Measurements from ENCODE around the gene SPTLC2.
"Not testable (repeated sequence)": the region's sequence is repeated elsewhere in the genome, so short reads cannot be mapped to it uniquely, and the experiment has no call there.

Gene SPTLC2

GRCh38 chr14:77616454-77617229 is at the start of gene SPTLC2:
Gene SPTLC2, minus strand, starts transcription at chr14:77616637. Its CDS starts 58 bp downstream, at chr14:77616579.
- DNase-seq = peak; percentile 100

DNA sequence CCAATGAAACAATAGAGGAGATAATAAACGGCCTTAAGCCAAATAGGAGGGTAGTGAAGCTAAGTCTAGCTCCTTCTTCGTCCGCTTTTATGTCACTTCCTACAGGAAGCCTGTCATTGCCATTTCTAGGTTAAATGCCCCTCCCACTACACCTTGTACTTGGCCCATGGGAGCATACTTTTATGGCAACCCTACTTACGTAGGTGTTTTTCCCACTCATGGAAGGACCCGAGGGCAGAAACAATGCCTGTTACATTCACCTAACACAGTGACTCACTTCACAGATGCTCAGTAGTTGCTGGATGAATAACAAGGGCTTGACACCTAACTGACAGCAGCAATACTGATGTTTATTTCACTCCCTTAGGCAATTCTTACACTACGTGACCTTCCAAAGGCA is 46.9 kb upstream of the SPTLC2 start:
- no peak for DNase-seq

- not testable (repeated sequence) for DNase-seq
These were observed 45.1 kb upstream of the SPTLC2 start for GRCh38 chr14:77661562-77661961.

- peak; percentile 99 for DNase-seq
These were observed 44.3 kb upstream of the SPTLC2 start for GRCh38 chr14:77660754-77661153.

DNA sequence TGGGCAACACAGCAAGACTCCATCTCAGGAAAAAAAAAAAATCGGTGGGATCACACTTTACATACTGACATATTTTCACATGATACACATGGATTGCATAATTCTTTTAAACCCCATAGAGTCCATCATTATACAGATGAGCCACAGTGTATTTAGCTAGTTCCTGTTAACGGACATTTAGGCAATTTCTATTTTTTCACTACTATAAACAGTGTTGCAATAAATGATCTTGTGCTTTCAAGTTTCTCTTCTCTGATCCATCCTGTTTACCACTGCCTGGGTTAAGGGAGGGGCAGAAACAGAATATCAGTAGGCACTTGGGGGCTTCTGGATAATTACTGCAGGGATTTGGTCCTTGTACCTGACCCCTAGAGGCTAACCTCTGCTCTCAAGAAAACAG is 43.4 kb upstream of the SPTLC2 start:
- no peak for DNase-seq

DNA sequence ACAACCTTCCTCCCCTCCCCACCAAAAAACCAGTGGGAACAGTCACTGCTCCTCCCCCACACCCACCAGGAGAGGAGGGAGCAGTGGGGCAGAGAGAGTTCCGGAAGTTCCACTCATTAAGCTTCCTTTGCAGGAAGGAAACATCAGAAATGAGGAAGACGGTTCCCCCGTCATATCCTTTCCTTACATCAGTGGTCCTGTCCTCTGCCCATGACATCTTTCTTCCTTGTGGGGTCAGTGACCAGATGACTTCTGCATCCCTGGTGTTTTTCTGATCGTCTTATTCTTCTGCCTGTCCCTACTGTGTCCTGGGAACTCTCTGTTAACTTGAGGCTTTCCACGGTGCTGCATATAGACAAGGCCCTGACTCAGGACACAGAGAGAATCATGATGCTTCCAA is 40.8 kb upstream of the SPTLC2 start:
- no peak for DNase-seq

GRCh38 chr14:77654001-77654441 is 37.6 kb upstream of the SPTLC2 start:
- peak; percentile 92 for DNase-seq

DNA sequence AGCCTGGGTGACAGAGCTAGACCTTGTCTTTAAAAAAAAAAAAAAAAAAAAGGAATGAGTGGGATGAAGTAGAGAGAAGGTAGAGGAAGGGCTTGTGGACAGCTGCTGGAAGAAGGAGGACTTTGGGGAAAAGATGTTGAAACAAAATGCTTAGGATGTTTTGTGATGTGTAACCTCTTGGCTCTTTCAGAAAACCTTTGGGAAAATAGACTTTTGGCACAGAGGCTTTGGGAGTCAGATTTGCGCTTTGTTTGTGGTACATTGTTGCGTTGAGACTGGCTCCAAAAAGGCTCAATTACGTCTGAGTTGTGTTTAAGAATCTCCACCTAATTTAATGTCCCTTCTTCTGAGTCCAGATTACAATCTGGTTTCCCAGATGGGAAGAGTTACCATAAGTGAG is 32.9 kb upstream of the SPTLC2 start:
- DNase-seq = no peak

- DNase-seq = no peak
These were observed 32.2 kb upstream of the SPTLC2 start for GRCh38 chr14:77648520-77649200.

GRCh38 chr14:77647853-77648252 is 31.4 kb upstream of the SPTLC2 start:
- DNase-seq = no peak

DNA sequence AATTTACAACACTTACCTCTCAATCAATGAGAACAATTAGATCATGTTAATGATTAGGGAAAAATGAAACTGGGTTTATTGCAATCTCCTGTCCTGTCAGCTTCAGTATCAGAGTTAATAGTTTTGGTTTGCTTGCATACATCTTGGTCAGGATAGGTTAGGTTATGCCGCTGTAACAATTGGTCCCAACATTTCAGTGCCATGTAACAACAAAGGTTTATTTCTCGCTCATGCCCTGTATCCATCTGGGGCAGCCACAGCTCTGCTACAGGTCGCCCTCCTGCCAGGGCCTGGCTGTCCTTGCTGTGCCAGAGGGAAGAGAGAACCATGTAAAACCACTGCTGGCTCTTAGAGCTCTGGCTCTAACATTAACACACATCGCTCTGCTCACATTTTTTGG is 30.5 kb upstream of the SPTLC2 start:
- no peak for DNase-seq

GRCh38 chr14:77645520-77646230 is 29.2 kb upstream of the SPTLC2 start:
- no peak for DNase-seq

GRCh38 chr14:77642407-77642806 is 26.0 kb upstream of the SPTLC2 start:
- no peak for DNase-seq

- DNase-seq = no peak
These were observed 25.3 kb upstream of the SPTLC2 start for GRCh38 chr14:77641534-77642341.

- DNase-seq = no peak
These were observed 24.5 kb upstream of the SPTLC2 start for GRCh38 chr14:77640756-77641533.

DNA sequence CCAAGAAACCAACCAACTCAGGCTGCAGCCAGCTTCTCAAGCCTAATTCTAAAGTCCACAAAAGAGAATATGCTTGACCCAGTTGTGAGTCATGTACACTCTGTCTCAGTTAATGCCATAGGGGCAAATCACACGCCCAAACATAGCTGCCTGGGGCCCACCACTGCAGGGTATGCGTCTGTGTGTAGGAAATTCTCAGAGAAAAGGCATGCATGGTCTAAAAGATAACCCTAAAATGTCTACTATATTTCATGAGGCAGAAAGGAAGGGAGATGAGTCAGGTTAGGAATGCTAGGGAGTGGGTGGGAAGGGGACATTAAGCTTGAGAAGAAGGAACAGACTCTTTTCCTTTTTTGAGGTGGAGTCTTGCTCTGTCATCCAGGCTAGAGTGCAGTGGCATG is 22.3 kb upstream of the SPTLC2 start:
- DNase-seq = no peak

DNA sequence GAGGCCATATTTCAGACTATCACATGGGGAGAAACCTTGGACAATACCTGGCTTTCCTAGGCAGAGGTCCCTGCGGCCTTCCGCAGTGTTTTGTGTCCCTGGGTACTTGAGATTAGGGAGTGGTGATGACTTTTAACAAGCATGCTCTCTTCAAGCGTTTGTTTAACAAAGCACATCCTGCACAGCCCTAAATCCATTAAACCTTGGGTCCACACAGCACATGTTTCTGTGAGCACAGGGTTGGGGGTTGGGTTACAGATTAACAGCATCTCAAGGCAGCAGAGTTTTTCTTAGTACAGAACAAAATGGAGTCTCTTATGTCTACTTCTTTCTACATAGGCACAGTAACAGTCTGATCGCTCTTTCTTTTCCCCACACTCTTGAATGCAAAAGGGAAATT is 19.4 kb upstream of the SPTLC2 start:
- DNase-seq = not testable (repeated sequence)

DNA sequence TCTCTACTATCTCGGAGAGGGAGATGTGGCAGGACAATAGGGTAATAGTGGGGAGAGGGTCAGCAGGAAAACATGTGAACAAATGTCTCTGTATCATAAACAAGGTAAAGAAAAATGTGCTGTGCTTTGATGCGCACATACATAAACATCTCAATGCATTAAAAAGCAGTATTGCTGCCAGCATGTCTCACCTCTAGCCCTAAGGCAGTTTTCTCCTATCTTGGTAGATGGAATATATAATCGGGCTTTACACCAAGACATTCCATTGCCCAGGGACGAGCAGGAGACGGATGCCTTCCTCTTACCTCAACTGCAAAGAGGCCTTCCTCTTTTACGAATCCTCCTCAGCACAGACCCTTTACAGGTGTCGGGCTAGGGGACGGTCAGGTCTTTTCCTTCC is 19.0 kb upstream of the SPTLC2 start:
- DNase-seq = not testable (repeated sequence)

- no peak for DNase-seq
These were observed 13.7 kb upstream of the SPTLC2 start for GRCh38 chr14:77630111-77630510.

- no peak for DNase-seq
These were observed 8.9 kb upstream of the SPTLC2 start for GRCh38 chr14:77625360-77625759.

DNA sequence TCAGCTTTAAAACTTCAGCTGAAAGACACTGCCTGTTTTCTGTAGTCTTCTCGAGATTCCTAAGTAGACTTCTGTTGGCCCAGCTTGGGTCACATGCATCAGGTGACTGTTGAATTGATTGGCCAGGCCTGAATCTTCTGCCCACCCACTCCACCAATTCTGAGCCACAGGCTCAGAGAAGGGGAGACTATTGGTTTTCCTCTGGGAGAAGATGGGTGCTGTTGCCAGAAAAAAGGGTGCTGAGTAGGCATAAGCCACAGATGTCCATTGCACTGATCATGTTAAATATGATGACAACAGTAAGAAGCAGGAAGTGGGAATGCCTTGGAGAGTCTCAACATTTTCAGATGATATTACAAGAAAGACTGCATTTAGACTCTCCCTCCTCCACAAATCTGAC is 6.8 kb upstream of the SPTLC2 start:
- no peak for DNase-seq

DNA sequence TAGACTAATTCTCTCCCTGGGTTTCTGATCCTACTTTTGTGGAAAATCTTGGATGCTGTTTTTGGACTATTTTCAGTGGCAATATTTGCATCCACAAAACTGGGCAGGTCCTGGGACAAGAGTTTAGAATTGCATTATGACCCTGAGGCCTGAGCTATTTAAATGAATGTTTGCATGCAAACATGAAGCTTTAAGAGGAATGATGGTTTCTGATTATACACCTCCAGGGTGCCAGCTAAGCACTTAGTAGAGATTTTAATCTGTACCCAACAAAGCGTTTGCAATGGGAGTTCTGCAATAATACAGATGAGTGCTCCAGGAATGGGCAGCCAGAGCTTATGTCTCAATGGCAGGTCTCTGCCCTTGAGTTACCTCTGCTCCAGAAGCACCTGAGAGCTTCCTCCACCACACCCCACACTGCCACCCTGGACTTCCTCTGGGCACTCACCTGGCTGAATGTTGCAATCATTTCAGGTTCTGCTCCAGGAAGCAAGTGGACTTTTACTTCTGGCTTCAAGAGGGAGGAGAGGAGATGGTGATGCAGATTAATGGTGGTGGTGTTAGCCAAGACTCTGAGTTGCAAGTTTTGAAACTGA is 6.0 kb upstream of the SPTLC2 start:
- DNase-seq = peak; percentile 31
